LNCaP clone FGC (cell line): ENCODE measurements around the gene MAML2.

ENCODE experiments used
- DNase-seq: peaks from one replicate; pipeline ENCODE4 v3.0.0-alpha.2; 2011; ENCODE audit warnings: low read depth
- H3K4me3 ChIP-seq: 2 replicates; pipeline ENCODE4 v1.5.1; 2011; ENCODE audit warnings: mild to moderate bottlenecking, low read depth, low read length, control low read depth
- CTCF ChIP-seq: IDR thresholded peaks from 2 replicates; pipeline ENCODE4 v1.5.1; 2012; ENCODE audit warnings: mild to moderate bottlenecking; ENCODE audit not compliant: control insufficient read depth, insufficient read depth; ENCODE audit errors: extremely low read depth

MAML2 gene

GRCh38 chr11:96132437-96132836 lies 210.6 kb downstream of the MAML2 start:
- H3K4me3 ChIP-seq = no peak overlapping the region
- no peak for DNase-seq
- TF ChIP-seq CTCF = no peak

DNA sequence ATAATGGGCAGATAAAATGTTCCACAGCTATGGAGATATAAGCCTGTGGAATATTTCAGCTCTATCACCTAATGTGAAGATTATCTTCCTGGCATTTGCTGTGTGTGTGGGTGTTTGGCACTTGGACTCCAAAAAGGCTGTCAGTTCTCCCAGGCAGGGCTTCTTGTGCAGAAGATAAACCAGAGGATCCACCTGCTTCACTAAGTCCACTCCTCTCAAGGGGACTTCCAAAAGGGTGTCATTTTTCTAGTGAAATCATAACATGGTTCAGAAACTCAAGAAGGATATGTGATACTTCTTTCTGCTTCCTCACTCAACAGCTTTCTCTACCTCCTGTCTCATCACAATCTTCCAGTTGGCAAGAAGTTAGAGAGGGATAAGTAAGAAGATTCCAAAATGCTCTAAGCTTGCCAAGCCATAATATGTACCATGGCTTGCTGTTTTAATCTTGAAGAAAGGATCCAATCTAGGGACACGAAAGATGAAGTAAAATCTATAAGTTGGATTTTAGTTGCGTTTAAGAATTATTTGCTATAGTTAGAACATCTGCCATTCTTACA lies 212.9 kb downstream of the MAML2 start:
- H3K4me3 ChIP-seq = no peak overlapping the region
- DNase-seq = no peak
- no peak for TF ChIP-seq CTCF

DNA sequence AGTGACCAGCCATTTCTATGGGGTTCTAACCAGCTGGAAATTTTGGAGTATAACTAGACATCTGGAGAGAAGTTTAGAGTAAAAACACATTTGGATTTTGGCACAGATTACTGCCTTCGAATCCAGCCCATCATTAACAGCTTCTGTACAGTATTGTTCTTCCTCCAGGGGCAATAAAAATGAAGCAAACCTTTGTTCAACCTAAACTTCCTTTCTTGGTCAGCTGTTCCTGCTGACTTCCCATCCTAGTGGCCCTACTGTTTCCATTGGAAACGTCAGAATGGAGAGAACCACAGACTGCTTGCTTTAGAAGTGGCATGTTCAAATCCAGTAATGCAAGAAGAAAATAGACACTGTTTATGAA lies 215.4 kb downstream of the MAML2 start:
- H3K4me3 ChIP-seq = no peak overlapping the region
- no peak for DNase-seq
- no peak for TF ChIP-seq CTCF

DNA sequence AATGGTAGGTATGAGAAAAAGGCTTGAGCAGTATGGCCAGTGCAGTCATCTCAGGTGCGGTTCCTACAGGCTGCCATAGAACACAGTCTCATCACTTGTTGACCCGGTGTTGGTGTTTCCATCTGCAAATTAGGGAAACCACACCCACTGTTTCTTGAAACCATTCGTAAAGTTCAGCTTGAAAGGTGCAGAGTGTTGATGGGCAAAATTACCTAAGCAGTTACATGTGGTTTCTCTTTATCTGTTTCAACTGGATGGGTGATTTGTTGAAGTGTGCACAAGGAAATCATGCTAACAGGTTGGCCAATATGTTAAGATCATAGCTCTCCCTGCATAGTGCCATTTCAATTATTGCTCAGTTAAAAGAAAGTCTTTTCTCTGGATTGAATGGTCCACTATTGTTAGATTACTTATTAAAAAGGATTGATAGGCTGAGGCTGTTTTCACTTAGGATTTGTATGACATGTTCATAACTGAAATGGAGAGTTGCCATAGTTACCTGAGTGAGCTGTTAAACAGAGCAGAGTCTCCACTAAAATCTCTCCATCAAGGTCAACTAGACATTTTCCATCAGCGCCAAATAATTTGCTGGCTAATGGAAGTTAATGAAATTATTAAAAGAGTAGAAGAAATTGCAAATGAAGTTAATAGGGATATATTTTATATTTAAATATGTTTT lies 215.9 kb downstream of the MAML2 start:
- TF ChIP-seq CTCF = no peak
- H3K4me3 ChIP-seq = no peak overlapping the region
- no peak for DNase-seq

DNA sequence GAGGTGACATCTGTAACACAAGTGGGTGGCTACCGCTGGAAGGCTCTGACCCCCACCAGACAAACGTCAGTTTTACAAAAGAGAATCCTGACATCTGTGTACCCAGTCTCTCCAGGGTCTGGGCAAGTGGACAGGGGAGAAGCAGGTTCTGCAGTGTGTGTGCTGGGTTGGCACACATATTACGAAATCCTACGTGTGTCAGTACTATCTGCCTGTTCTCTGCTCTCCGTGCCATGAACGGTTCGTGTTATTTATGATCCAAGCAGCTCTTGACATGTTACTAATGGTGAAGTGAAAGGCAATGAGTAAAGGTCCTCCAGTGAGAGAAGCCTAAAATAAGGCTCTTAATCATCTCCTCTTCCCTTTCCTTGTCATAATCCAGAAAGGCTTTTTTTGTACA lies 217.6 kb downstream of the MAML2 start:
- no peak for TF ChIP-seq CTCF
- DNase-seq = no peak

DNA sequence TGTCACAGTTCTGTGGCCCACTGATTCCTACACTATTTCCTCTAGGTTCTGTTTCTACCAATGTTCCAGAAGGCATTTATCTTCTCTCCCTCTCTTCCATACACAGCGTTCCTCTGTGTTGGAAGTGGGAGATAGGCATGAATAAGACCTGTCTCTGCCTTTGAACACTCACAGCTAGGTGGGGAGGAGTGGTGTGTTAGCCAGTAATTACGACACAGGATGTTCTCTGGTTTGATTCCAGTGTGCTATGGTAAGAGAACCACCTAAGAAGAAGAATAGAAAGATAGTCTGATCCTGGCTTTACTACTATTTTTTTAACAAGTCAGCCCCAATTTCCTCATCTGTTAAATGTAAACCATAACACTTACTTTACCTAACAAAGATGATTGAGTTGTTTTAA lies 218.8 kb downstream of the MAML2 start:
- DNase-seq = no peak
- no peak overlapping the region for H3K4me3 ChIP-seq
- TF ChIP-seq CTCF = no peak

More for the DNA sequence above, 217.6 kb downstream of the MAML2 start:
- no peak overlapping the region for H3K4me3 ChIP-seq

- DNase-seq = no peak
These were observed 219.7 kb downstream of the MAML2 start for GRCh38 chr11:96123301-96123700.

More at GRCh38 chr11:96123301-96123700, 219.7 kb downstream of the MAML2 start:
- TF ChIP-seq CTCF = no peak
- no peak overlapping the region for H3K4me3 ChIP-seq
